Parathyroid adenoma (tissue), 2 donors: ENCODE measurements around the gene TGM4.
A peak's percentile ranks its signal among the peaks of the same experiment; 100 is the strongest.

Experiments used
- H2AFZ ChIP-seq: fragments of 300-600 bp; sonication (generic); one replicate; pipeline ENCODE4 v1.7.0; 2017; ENCODE audit warnings: antibody characterized with exemption, mild to moderate bottlenecking
- H3K27ac ChIP-seq: fragments of 300-600 bp; sonication (generic); one replicate; pipeline ENCODE4 v1.7.0; 2017
- H3K27me3 ChIP-seq: fragments of 300-600 bp; sonication (generic); one replicate; pipeline ENCODE4 v1.7.0; 2017; ENCODE audit warnings: low read length; ENCODE audit not compliant: control insufficient read depth, insufficient read depth
- H3K36me3 ChIP-seq: fragments of 300-600 bp; sonication (generic); one replicate; pipeline ENCODE4 v1.7.0; 2017; ENCODE audit warnings: low read length; ENCODE audit not compliant: control insufficient read depth, insufficient read depth
- H3K4me1 ChIP-seq: fragments of 300-600 bp; sonication (generic); one replicate; pipeline ENCODE4 v1.7.0; 2017; ENCODE audit warnings: control low read depth
- H3K4me2 ChIP-seq: fragments of 300-600 bp; sonication (generic); one replicate; pipeline ENCODE4 v1.7.0; 2017; ENCODE audit warnings: low read length
- H3K4me3 ChIP-seq: fragments of 300-600 bp; sonication (generic); one replicate; pipeline ENCODE4 v1.7.0; 2017; ENCODE audit warnings: low read depth, low read length
- H3K79me2 ChIP-seq: fragments of 300-600 bp; sonication (generic); one replicate; pipeline ENCODE4 v1.7.0; 2017; ENCODE audit warnings: control low read depth
- H3K9ac ChIP-seq: fragments of 300-600 bp; sonication (generic); one replicate; pipeline ENCODE4 v1.7.0; 2017; ENCODE audit warnings: mild to moderate bottlenecking
- H3K9me3 ChIP-seq: fragments of 300-600 bp; sonication (generic); one replicate; pipeline ENCODE4 v1.7.0; 2017; ENCODE audit warnings: low read length; ENCODE audit not compliant: control insufficient read depth
- TF ChIP-seq, protein P1 (sequence below): fragments of 300-600 bp; sonication (generic); IDR thresholded peaks from one replicate; pipeline ENCODE4 v1.7.0; 2017; ENCODE audit warnings: antibody characterized with exemption, mild to moderate bottlenecking
- donor health status: primary hyperparathyroidism.

TGM4 gene

DNA sequence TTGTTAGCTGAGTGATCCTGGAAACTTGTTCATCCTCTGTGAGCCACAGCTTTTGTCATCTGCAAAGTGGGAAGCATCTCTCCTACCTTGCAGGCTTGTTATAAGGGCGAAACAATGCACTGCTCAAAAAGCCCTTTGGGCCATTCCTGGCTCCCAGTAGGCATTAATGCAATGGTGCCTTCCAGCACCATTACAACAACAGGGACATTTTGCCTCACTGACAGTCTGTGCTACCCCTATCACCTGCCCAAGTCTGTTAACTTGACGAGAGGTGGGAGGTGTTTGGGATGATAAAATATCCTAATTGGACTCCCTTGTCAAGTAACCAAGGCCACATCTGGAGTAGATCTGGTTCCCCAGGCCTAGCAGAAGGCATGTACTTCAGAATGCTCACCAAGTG lies 57.4 kb downstream of the TGM4 start:
- TF ChIP-seq, protein P1, sequence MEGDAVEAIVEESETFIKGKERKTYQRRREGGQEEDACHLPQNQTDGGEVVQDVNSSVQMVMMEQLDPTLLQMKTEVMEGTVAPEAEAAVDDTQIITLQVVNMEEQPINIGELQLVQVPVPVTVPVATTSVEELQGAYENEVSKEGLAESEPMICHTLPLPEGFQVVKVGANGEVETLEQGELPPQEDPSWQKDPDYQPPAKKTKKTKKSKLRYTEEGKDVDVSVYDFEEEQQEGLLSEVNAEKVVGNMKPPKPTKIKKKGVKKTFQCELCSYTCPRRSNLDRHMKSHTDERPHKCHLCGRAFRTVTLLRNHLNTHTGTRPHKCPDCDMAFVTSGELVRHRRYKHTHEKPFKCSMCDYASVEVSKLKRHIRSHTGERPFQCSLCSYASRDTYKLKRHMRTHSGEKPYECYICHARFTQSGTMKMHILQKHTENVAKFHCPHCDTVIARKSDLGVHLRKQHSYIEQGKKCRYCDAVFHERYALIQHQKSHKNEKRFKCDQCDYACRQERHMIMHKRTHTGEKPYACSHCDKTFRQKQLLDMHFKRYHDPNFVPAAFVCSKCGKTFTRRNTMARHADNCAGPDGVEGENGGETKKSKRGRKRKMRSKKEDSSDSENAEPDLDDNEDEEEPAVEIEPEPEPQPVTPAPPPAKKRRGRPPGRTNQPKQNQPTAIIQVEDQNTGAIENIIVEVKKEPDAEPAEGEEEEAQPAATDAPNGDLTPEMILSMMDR, result no peak
- Histone ChIP-seq H3K4me2 (no peak overlapping the region), H3K9me3 (no peaks in the 10 kb centered on the region), H3K36me3 (no peaks in the 10 kb centered on the region), H3K27ac (no peak overlapping the region), H3K79me2 (peaks cover 6% of the 10 kb centered on the region), H3K27me3 (no peaks in the 10 kb centered on the region), H3K4me3 (no peak overlapping the region), H3K4me1 (peaks cover 15% of the 10 kb centered on the region), H2AFZ (no peak overlapping the region), H3K9ac (no peak overlapping the region)

DNA sequence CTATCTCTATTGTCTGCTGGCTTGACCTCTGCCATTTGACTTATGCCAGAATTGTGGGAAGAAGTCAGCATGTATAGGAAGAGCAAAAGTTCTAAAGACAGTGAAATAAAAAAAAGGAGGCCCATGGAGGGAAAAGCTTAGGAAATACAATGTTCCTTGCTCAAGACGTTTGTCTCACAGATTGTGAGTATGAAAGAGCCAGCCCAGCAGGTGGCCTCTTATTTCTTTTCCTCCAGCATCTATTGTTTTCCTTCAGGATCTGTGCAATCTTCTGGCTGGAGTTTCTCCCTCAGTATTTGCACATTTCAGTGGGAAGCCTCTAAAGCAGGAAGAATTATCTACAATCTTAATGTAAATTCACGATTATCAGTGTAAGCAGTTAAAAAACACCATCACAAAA lies 57.9 kb downstream of the TGM4 start:
- Histone ChIP-seq H3K4me2 (no peak overlapping the region), H3K36me3 (no peaks in the 10 kb centered on the region), H2AFZ (no peak overlapping the region), H3K4me1 (peaks cover 15% of the 10 kb centered on the region), H3K27ac (no peak overlapping the region), H3K79me2 (peaks cover 6% of the 10 kb centered on the region), H3K4me3 (no peak overlapping the region), H3K9ac (no peak overlapping the region), H3K27me3 (no peaks in the 10 kb centered on the region), H3K9me3 (no peaks in the 10 kb centered on the region)
- TF ChIP-seq, protein P1, result no peak

- Histone ChIP-seq H3K36me3 (no peaks in the 10 kb centered on the region), H3K4me1 (peaks cover 15% of the 10 kb centered on the region)
These were observed 58.9 kb downstream of the TGM4 start for GRCh38 chr3:44932986-44933944.

GRCh38 chr3:44939581-44940036 lies 65.2 kb downstream of the TGM4 start:
- Histone ChIP-seq H3K9me3 (no peaks in the 10 kb centered on the region), H3K9ac (no peak overlapping the region), H3K4me1 (no peaks in the 10 kb centered on the region), H2AFZ (no peak overlapping the region), H3K27ac (no peak overlapping the region), H3K79me2 (peaks cover 11% of the 10 kb centered on the region), H3K4me3 (no peak overlapping the region), H3K36me3 (no peaks in the 10 kb centered on the region), H3K4me2 (no peak overlapping the region), H3K27me3 (no peaks in the 10 kb centered on the region)
- TF ChIP-seq, protein P1, result no peak

More at GRCh38 chr3:44932986-44933944, 58.9 kb downstream of the TGM4 start:
- H3K9ac ChIP-seq, result no peak overlapping the region
- no peak overlapping the region for H2AFZ ChIP-seq
- H3K4me3 ChIP-seq, result no peak overlapping the region
- TF ChIP-seq, protein P1, result no peak
- H3K4me2 ChIP-seq, result no peak overlapping the region
- H3K79me2 ChIP-seq, result peaks cover 6% of the 10 kb centered on the region
- no peaks in the 10 kb centered on the region for H3K27me3 ChIP-seq
- no peaks in the 10 kb centered on the region for H3K9me3 ChIP-seq
- peak overlapping the region; percentile 1 for H3K27ac ChIP-seq
